MM.1S (cell line): Measurements from ENCODE around the gene MVB12B.

ENCODE experiments used
- DNase-seq: peaks from one replicate; pipeline ENCODE4 v3.0.0-alpha.2; 2015
- H2AFZ ChIP-seq: fragments of 300-600 bp; sonication (generic); 2 replicates; pipeline ENCODE4 v1.6.0; 2016; ENCODE audit warnings: antibody characterized with exemption, low read length
- H3F3A ChIP-seq: fragments of 300-600 bp; sonication (generic); 2 replicates; pipeline ENCODE4 v1.6.1; 2016; ENCODE audit warnings: mild to moderate bottlenecking, antibody characterized with exemption, low read length, moderate library complexity, mixed read lengths; ENCODE audit not compliant: insufficient read depth
- H3K27ac ChIP-seq: fragments of 300-600 bp; sonication (generic); 2 replicates; pipeline ENCODE4 v1.5.1; 2016; ENCODE audit warnings: mild to moderate bottlenecking, low read length
- H3K27me3 ChIP-seq: fragments of 300-600 bp; sonication (generic); replicated peaks from 2 replicates; pipeline ENCODE4 v1.6.0; 2016; ENCODE audit warnings: low read length; ENCODE audit not compliant: insufficient read depth
- H3K36me3 ChIP-seq: fragments of 300-600 bp; sonication (generic); replicated peaks from 2 replicates; pipeline ENCODE4 v1.6.1; 2016; ENCODE audit warnings: mild to moderate bottlenecking, low read length, mixed read lengths; ENCODE audit not compliant: insufficient read depth
- H3K4me1 ChIP-seq: fragments of 300-600 bp; sonication (generic); 2 replicates; pipeline ENCODE4 v1.6.1; 2016; ENCODE audit warnings: low read length, mixed read lengths
- H3K4me2 ChIP-seq: fragments of 300-600 bp; sonication (generic); 2 replicates; pipeline ENCODE4 v1.6.0; 2016; ENCODE audit warnings: low read depth, low read length
- H3K4me3 ChIP-seq: fragments of 300-600 bp; sonication (generic); 2 replicates; pipeline ENCODE4 v1.5.1; 2016; ENCODE audit warnings: low read length, mixed read lengths
- H3K79me2 ChIP-seq: fragments of 300-600 bp; sonication (generic); 2 replicates; pipeline ENCODE4 v1.6.1; 2016; ENCODE audit warnings: mixed run types, low read length, mixed read lengths
- H3K9ac ChIP-seq: fragments of 300-600 bp; sonication (generic); 2 replicates; pipeline ENCODE4 v1.6.1; 2016; ENCODE audit warnings: low read length, mixed read lengths
- H3K9me2 ChIP-seq: fragments of 300-600 bp; sonication (generic); replicated peaks from 2 replicates; pipeline ENCODE4 v1.6.1; 2016; ENCODE audit warnings: mild to moderate bottlenecking, low read length, mixed read lengths; ENCODE audit not compliant: insufficient read depth
- H3K9me3 ChIP-seq: fragments of 300-600 bp; sonication (generic); replicated peaks from 2 replicates; pipeline ENCODE4 v1.6.1; 2016; ENCODE audit warnings: mild to moderate bottlenecking, low read length, mixed read lengths; ENCODE audit not compliant: insufficient read depth
- H4K20me1 ChIP-seq: fragments of 300-600 bp; sonication (generic); 2 replicates; pipeline ENCODE4 v1.6.1; 2016; ENCODE audit warnings: mild to moderate bottlenecking, low read length, moderate library complexity, mixed read lengths; ENCODE audit not compliant: insufficient read depth
- CTCF ChIP-seq: fragments of 300-600 bp; sonication (generic); IDR thresholded peaks from 2 replicates; pipeline ENCODE4 v1.5.1; 2016; ENCODE audit warnings: antibody characterized with exemption, low read length, mixed read lengths
- EZH2 ChIP-seq: fragments of 300-600 bp; sonication (generic); optimal IDR thresholded peaks from 2 replicates; pipeline ENCODE3; 2017; ENCODE audit warnings: low read depth, mild to moderate bottlenecking, antibody characterized with exemption, low read length, mixed read lengths
- EZH2phosphoT487 ChIP-seq: fragments of 300-600 bp; sonication (generic); IDR thresholded peaks from 2 replicates; pipeline ENCODE4 v1.6.1; 2018; ENCODE audit warnings: antibody characterized with exemption, low read length

The MVB12B gene

GRCh38 chr9:126503333-126504085 is 176.9 kb downstream of the MVB12B start:
- no peaks in the 10 kb centered on the region for H3K36me3 ChIP-seq
- no peak for DNase-seq
- no peaks in the 10 kb centered on the region for H3K79me2 ChIP-seq
- H3K9me2 ChIP-seq, result no peaks in the 10 kb centered on the region
- peaks cover 58% of the 10 kb centered on the region for H3K27me3 ChIP-seq
- H2AFZ ChIP-seq, result no peak overlapping the region
- no peak overlapping the region for H3K27ac ChIP-seq
- no peak for TF ChIP-seq EZH2
- no peak for TF ChIP-seq CTCF
- TF ChIP-seq EZH2phosphoT487, result no peak
- H3K4me2 ChIP-seq, result no peak overlapping the region
- no peaks in the 10 kb centered on the region for H3K9me3 ChIP-seq
- no peaks in the 10 kb centered on the region for H3F3A ChIP-seq
- H4K20me1 ChIP-seq, result no peaks in the 10 kb centered on the region
- no peak overlapping the region for H3K4me3 ChIP-seq
- no peak overlapping the region for H3K9ac ChIP-seq
- H3K4me1 ChIP-seq, result no peaks in the 10 kb centered on the region

DNA sequence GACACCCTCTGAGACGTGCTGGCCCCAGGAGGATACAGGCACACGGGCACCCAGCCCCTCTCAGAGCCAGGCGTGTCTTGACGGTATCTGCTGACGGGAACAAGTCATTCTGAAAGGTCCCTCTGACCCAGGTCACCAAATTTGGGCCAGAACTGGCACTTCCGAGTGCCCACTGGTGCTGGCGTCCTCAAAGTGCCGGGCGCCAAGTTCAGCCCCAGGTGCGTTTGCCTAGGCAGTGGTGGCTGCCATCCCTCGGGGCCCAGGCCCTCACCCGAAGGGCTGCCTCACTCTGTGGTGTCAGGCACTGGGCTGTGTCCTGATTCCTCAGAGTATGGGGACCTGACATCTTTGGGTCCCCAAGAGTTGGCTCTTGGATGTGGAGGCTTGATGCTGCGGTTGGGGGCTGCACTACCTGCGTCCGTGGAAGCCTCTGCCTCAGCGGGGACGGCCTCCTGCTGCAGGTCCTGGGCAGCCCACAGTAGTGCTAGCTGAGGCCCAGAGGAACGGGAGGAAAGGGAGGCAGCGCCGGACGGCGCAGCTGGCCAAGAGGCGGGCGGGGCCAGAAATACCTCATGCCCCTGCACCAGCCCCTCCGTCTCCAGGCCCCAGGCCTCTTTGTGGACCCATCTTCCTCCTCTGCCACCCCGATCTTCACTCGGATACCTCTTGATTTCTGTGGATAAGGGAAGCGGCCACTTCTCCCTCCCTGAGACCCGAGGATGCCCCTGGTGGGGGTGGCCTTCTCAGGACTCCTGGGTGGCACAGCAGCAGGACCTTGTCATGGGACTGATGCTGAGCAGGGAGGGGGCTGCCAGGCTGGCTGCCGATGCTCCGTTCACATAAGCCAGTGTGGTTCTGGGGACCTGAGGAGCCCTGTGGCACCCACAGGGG is 177.7 kb downstream of the MVB12B start:
- no peak overlapping the region for H3K9ac ChIP-seq
- no peak overlapping the region for H3K4me2 ChIP-seq

DNA sequence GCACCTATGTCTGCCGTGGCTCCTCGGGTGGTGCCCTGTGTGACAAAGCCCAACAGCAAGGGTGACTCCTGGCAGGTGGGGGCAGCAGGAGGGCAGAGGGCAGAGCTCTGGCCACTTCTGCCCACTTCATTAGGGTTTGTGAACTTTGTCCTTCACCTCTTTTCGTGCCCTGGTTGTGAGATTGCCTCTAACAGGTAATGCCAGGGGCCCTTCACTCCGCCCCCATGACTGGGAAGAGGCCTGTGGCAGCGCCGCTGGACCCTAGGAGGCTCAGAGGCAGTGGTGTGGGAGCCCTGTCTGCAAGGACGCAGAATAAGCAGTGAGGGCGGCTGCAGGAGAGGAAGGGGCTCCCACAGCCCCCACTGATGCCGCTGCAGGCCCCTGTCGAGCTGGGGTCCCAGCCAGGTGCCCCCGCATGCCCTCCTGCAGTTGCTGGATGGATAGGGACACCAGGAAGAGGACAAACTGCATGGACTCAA is 178.4 kb downstream of the MVB12B start:
- no peak for TF ChIP-seq CTCF
- no peak for TF ChIP-seq EZH2
- no peak for TF ChIP-seq EZH2phosphoT487
- no peaks in the 10 kb centered on the region for H3K79me2 ChIP-seq
- no peak overlapping the region for H3K4me3 ChIP-seq
- no peaks in the 10 kb centered on the region for H4K20me1 ChIP-seq
- H3K27ac ChIP-seq, result no peak overlapping the region
- H3K9me2 ChIP-seq, result no peaks in the 10 kb centered on the region
- no peak overlapping the region for H3K9ac ChIP-seq
- no peak for DNase-seq
- no peaks in the 10 kb centered on the region for H3K9me3 ChIP-seq
- no peaks in the 10 kb centered on the region for H3K36me3 ChIP-seq
- H2AFZ ChIP-seq, result no peak overlapping the region
- H3F3A ChIP-seq, result no peaks in the 10 kb centered on the region
- no peaks in the 10 kb centered on the region for H3K4me1 ChIP-seq
- peaks cover 63% of the 10 kb centered on the region for H3K27me3 ChIP-seq
- no peak overlapping the region for H3K4me2 ChIP-seq

More for the DNA sequence above, 177.7 kb downstream of the MVB12B start:
- no peaks in the 10 kb centered on the region for H3K9me2 ChIP-seq
- H3K27ac ChIP-seq, result no peak overlapping the region
- H2AFZ ChIP-seq, result no peak overlapping the region
- H3K79me2 ChIP-seq, result no peaks in the 10 kb centered on the region
- H3K9me3 ChIP-seq, result no peaks in the 10 kb centered on the region
- H3F3A ChIP-seq, result no peaks in the 10 kb centered on the region
- H3K4me1 ChIP-seq, result no peaks in the 10 kb centered on the region
- H3K27me3 ChIP-seq, result peaks cover 63% of the 10 kb centered on the region
- no peak for DNase-seq
- H3K4me3 ChIP-seq, result no peak overlapping the region
- no peaks in the 10 kb centered on the region for H3K36me3 ChIP-seq
- no peaks in the 10 kb centered on the region for H4K20me1 ChIP-seq
- TF ChIP-seq EZH2phosphoT487 (no peak), CTCF (no peak), EZH2 (no peak)
